Measurements from ENCODE around the gene NLE1. TPM values are rescaled to one million over a fixed set of nuclear protein-coding genes. Genes with fewer than 3 reads are reported as not detected.
A peak's percentile ranks its signal among the peaks of the same experiment; 100 is the strongest.

The NLE1 gene
- polyA plus RNA-seq, 2 of the 4 experiments (the other 2 are of a cell fraction): 19.3 to 29.7 TPM

DNA sequence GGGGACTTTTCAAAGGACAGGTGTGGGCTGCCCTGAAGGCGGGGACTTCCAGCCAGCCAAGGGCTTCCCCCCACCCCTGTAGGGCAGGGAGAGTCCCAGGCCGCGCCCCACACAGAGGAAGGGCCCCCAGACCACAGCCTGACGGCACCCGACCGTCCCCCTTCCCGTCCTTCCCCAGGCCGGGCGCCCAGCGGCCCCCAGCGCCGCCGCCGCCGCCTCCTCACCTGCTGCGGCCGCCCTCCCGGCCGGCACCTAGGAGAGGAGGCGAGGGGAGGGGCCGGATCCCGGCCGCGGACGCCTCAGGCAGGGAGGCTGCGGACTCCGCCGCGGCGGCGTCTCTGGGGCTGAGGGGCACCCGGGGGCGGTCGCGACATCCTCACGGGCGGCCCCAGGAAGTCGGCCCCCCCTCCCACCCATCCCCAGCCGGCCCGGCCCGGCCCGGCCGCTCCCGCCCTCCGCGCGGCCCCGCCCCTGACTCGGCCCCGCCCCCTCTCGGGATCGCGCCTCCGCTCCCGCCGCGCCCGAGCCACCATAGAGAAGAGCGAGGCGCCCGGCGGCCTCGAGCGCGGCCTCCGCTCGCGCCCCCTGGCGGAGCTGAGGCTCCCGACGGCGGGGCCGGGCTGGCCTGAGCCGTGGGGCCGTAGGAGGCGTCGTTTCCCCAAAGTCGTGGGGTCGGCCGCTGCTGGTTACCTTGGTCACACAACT is 53.1 kb downstream of the NLE1 start:
- peaks cover 42% of the 10 kb centered on the region for H3K4me1 ChIP-seq
- H3K27ac ChIP-seq: peak overlapping the region; percentile 96
- 0% methylated on average over 5 of the region's 80 CpGs for WGBS (ENCODE audit: missing lambda C conversion rate)
- H3K4me2 ChIP-seq: peak overlapping the region; percentile 90
- H3K9me3 ChIP-seq: no peaks in the 10 kb centered on the region
- peak; percentile 59 to 82 for TF ChIP-seq RAD21 (conservative IDR thresholded peaks at IDR 0.05 in 1 of 2, IDR thresholded peaks at IDR 0.05 in 1 of 2)
- TF ChIP-seq PHF8 (IDR thresholded peaks at IDR 0.05; ENCODE audit: borderline replicate concordance, low read depth): 0 out of 2 replicates have a peak, but pooled peaks have one; percentile 47
- TF ChIP-seq, protein P1, sequence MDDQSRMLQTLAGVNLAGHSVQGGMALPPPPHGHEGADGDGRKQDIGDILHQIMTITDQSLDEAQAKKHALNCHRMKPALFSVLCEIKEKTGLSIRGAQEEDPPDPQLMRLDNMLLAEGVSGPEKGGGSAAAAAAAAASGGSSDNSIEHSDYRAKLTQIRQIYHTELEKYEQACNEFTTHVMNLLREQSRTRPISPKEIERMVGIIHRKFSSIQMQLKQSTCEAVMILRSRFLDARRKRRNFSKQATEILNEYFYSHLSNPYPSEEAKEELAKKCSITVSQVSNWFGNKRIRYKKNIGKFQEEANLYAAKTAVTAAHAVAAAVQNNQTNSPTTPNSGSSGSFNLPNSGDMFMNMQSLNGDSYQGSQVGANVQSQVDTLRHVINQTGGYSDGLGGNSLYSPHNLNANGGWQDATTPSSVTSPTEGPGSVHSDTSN (IDR thresholded peaks at IDR 0.05): 0 out of 2 replicates have a peak, but pooled peaks have one; percentile 18
- TF ChIP-seq RFX5 (IDR thresholded peaks at IDR 0.05): no peak
- 0 out of 2 replicates have a peak, but pooled peaks have one; percentile 39 for TF ChIP-seq HOXB5 (CRISPR knock-in tag; IDR thresholded peaks at IDR 0.05)
- TF ChIP-seq, protein P2, sequence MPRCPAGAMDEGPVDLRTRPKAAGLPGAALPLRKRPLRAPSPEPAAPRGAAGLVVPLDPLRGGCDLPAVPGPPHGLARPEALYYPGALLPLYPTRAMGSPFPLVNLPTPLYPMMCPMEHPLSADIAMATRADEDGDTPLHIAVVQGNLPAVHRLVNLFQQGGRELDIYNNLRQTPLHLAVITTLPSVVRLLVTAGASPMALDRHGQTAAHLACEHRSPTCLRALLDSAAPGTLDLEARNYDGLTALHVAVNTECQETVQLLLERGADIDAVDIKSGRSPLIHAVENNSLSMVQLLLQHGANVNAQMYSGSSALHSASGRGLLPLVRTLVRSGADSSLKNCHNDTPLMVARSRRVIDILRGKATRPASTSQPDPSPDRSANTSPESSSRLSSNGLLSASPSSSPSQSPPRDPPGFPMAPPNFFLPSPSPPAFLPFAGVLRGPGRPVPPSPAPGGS (IDR thresholded peaks at IDR 0.05): 0 out of 3 replicates have a peak, but pooled peaks have one; percentile 37
- no peak for TF ChIP-seq FOXS1 (CRISPR knock-in tag; IDR thresholded peaks at IDR 0.05)
- TF ChIP-seq RARB (CRISPR knock-in tag; IDR thresholded peaks at IDR 0.05): 0 out of 2 replicates have a peak, but pooled peaks have one; percentile 35
- peak; percentile 79; the same call in 1 of the 2 replicates for TF ChIP-seq MYC (IDR thresholded peaks at IDR 0.05; ENCODE audit: borderline replicate concordance, low read length)
- peak; percentile 95 for TF ChIP-seq SMC3 (IDR thresholded peaks at IDR 0.05)
- TF ChIP-seq JUN (IDR thresholded peaks at IDR 0.05): peak; percentile 26 to 85; a peak in 4 of 5 replicates
- TF ChIP-seq, protein P3, sequence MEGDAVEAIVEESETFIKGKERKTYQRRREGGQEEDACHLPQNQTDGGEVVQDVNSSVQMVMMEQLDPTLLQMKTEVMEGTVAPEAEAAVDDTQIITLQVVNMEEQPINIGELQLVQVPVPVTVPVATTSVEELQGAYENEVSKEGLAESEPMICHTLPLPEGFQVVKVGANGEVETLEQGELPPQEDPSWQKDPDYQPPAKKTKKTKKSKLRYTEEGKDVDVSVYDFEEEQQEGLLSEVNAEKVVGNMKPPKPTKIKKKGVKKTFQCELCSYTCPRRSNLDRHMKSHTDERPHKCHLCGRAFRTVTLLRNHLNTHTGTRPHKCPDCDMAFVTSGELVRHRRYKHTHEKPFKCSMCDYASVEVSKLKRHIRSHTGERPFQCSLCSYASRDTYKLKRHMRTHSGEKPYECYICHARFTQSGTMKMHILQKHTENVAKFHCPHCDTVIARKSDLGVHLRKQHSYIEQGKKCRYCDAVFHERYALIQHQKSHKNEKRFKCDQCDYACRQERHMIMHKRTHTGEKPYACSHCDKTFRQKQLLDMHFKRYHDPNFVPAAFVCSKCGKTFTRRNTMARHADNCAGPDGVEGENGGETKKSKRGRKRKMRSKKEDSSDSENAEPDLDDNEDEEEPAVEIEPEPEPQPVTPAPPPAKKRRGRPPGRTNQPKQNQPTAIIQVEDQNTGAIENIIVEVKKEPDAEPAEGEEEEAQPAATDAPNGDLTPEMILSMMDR (IDR thresholded peaks at IDR 0.05): peak; percentile 98
- TF ChIP-seq POLR2A (IDR thresholded peaks at IDR 0.05; ENCODE audit: low read length): no peak
- TF ChIP-seq GATA3 (IDR thresholded peaks at IDR 0.05; ENCODE audit: borderline replicate concordance): no peak
- peak; percentile 68 for TF ChIP-seq MAX (IDR thresholded peaks at IDR 0.05)
- TF ChIP-seq E2F6 (IDR thresholded peaks at IDR 0.05; ENCODE audit: borderline replicate concordance, low read depth): peak; percentile 53; the same call in 1 of the 2 replicates
- ChIA-PET POLR2A (interaction anchor here (0.9 to 1.4 kb wide), 9 partner anchors 9 to 124 kb away, joined by 3 to 17 read pairs (median 4); partner anchors contain the start of genes LIG3, RAD51D and RFFL), CTCF (interaction anchor here (0.7 to 4.9 kb wide), 38 partner anchors 9 to 115 kb away, joined by 3 to 60 read pairs (median 8); partner anchors contain the start of genes FNDC8, LIG3, RAD51D and RFFL)
- DNase-seq (ENCODE audit: low read depth in 1 of 2, low spot score in 1 of 2) (peak in 1 of 2 experiments; percentile 86), ATAC-seq (peak; percentile 70 to 87), FAIRE-seq (no peak)
- H3K4me3 ChIP-seq: peak overlapping the region; percentile 90

DNA sequence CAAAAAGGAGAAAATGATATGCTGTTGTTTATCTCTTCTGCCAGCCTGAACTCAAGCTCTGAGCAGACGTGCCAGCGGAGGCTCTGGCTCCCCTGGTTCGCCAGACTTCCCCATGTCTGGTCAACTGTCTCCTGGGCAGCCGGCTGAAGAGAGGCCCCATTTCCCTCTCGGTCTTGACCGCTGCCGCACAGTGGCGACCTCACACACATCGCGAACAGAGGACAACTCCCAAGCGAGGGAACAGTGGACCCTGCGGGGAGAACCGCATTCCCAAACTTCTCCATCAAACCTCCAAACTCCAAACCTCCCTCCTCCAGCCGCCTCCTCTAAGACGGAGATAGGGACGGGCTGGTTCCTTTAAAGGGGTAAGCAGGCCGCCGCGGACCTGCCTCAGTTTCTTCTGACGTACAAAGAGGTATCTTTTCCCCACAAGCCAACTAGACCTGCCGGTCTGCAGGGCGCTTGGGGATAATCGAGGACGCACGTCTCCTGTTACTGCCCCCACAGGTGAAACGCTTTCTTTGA is 53.7 kb downstream of the NLE1 start:
- ATAC-seq (peak; percentile 66 to 70), FAIRE-seq (peak; percentile 13), DNase-seq (ENCODE audit: low read depth in 1 of 2, low spot score in 1 of 2) (peak in 1 of 2 experiments; percentile 64)
- H3K9me3 ChIP-seq: no peaks in the 10 kb centered on the region
- peak overlapping the region; percentile 90 for H3K4me2 ChIP-seq
- peaks cover 48% of the 10 kb centered on the region for H3K4me1 ChIP-seq
- ChIA-PET POLR2A (interaction anchor here (1.0 to 1.2 kb wide), 2 partner anchors 11 to 25 kb away, joined by 4 read pairs; partner anchors contain the start of gene RFFL), CTCF (interaction anchor here (0.7 to 2.3 kb wide), 10 partner anchors 9 to 91 kb away, joined by 3 to 20 read pairs (median 4); partner anchors contain the start of genes RAD51D and RFFL)
- H3K4me3 ChIP-seq: peak overlapping the region; percentile 90
- H3K27ac ChIP-seq: peak overlapping the region; percentile 96
- WGBS (ENCODE audit: missing lambda C conversion rate): 0% methylated on average over 26 of the region's 26 CpGs
- peak; percentile 32; the same call in 1 of the 2 replicates for TF ChIP-seq MAX (IDR thresholded peaks at IDR 0.05)
- TF ChIP-seq EHMT2 (IDR thresholded peaks at IDR 0.05; ENCODE audit: low read depth): no peak
- TF ChIP-seq HOXA7 (CRISPR knock-in tag; IDR thresholded peaks at IDR 0.05): no peak
- peak; percentile 7; the same call in 1 of the 3 replicates for TF ChIP-seq SMC3 (IDR thresholded peaks at IDR 0.05)
- TF ChIP-seq RAD21 (conservative IDR thresholded peaks at IDR 0.05 in 1 of 2, IDR thresholded peaks at IDR 0.05 in 1 of 2): peak in 1 of 2 experiments; percentile 20; a peak in 1 of 5 replicates
- TF ChIP-seq POLR2A (IDR thresholded peaks at IDR 0.05; ENCODE audit: low read length): peak; percentile 21; the same call in 1 of the 2 replicates
- TF ChIP-seq REST (IDR thresholded peaks at IDR 0.05): no peak
- TF ChIP-seq, protein P2 (IDR thresholded peaks at IDR 0.05): no peak
- no peak for TF ChIP-seq CBX2 (IDR thresholded peaks at IDR 0.05; ENCODE audit: borderline replicate concordance, low read depth)
- no peak for TF ChIP-seq ZSCAN20 (CRISPR knock-in tag; IDR thresholded peaks at IDR 0.05)
- no peak for TF ChIP-seq HEYL (CRISPR knock-in tag; IDR thresholded peaks at IDR 0.05)
